Measurements from ENCODE around the gene ANKRD65. TPM values are rescaled to one million over a fixed set of nuclear protein-coding genes. Genes with fewer than 3 reads are reported as not detected.

The ANKRD65 gene
- total RNA-seq, 1 experiment from 2014 or later = not detected

DNA sequence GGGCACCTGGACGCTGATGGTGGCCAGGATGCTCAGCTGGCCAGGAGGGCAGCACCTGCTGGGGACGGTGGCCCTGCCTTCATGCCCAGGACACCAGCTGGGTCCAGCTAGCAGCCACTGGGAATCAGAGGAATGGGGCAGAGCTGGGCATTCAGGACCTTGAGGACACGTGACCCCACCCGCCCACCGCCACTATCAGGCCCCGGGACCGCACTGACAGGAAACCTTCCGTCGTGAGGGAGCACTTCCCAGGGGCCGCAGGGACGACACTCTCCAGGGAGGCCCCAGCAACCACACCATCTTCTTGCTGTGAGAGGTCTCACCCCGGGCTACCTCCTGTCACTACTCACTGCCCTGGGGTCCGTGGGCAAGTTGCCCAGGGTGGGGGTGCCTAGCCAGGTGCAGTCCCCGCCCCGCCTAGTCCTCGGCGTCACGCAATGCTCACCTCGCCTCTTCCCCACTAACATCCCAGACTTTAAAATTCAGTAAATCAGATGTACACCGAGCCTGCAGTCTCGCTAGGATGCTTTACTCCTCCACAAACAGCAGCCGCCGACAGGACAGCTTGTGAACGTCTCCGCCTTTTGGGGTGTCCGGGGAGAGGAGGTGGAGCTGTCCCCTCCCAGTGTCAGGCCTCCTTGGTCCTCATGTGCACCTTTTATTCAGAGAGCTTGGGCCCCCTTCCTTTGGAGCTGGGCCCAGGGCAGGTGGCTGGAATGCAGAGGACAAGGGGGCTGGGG is 19.4 kb upstream of the ANKRD65 start:
- no peaks in the 10 kb centered on the region for H3K9me3 Mint-ChIP-seq (ENCODE audit: low read depth, unreplicated experiment)
- BruUV-seq (replicated peaks) = TSS peak; percentile 52
- CTCF ChIA-PET = interaction anchor here (0.6 kb wide), 1 partner anchor 131 kb away, joined by 3 read pairs; no protein-coding TSS in a partner anchor
- peaks cover 52% of the 10 kb centered on the region for H3K36me3 Mint-ChIP-seq (ENCODE audit: insufficient read depth, unreplicated experiment)
- DNase-seq = no peak
- H3K4me1 Mint-ChIP-seq (ENCODE audit: low read depth, unreplicated experiment) = no peaks in the 10 kb centered on the region
- no peak overlapping the region for H3K27ac Mint-ChIP-seq (ENCODE audit: unreplicated experiment)
- no peaks in the 10 kb centered on the region for H3K27me3 Mint-ChIP-seq (ENCODE audit: unreplicated experiment)
- H3K4me3 Mint-ChIP-seq (ENCODE audit: low read depth, unreplicated experiment) = no peak overlapping the region
- TF ChIP-seq CTCF (IDR thresholded peaks at IDR 0.05; ENCODE audit: unreplicated experiment) = no peak
- intact Hi-C loops (cut with micrococcal nuclease; ENCODE audit: unreplicated experiment) = no loop called here

- CTCF ChIA-PET = no interaction called here
- BruUV-seq (replicated peaks) = no TSS peak
- intact Hi-C loops (cut with micrococcal nuclease; ENCODE audit: unreplicated experiment) = no loop called here
- no peak overlapping the region for H3K27ac Mint-ChIP-seq (ENCODE audit: unreplicated experiment)
- no peak overlapping the region for H3K4me3 Mint-ChIP-seq (ENCODE audit: low read depth, unreplicated experiment)
- H3K4me1 Mint-ChIP-seq (ENCODE audit: low read depth, unreplicated experiment) = no peaks in the 10 kb centered on the region
- no peak for DNase-seq
- no peaks in the 10 kb centered on the region for H3K27me3 Mint-ChIP-seq (ENCODE audit: unreplicated experiment)
- H3K9me3 Mint-ChIP-seq (ENCODE audit: low read depth, unreplicated experiment) = no peaks in the 10 kb centered on the region
- peaks cover 59% of the 10 kb centered on the region for H3K36me3 Mint-ChIP-seq (ENCODE audit: insufficient read depth, unreplicated experiment)
- no peak for TF ChIP-seq CTCF (IDR thresholded peaks at IDR 0.05; ENCODE audit: unreplicated experiment)
Measured at GRCh38 chr1:1439546-1440261, 18.6 kb upstream of the ANKRD65 start.

- no peak overlapping the region for H3K27ac Mint-ChIP-seq (ENCODE audit: unreplicated experiment)
- no TSS peak for BruUV-seq (replicated peaks)
- intact Hi-C loops (cut with micrococcal nuclease; ENCODE audit: unreplicated experiment) = no loop called here
- H3K36me3 Mint-ChIP-seq (ENCODE audit: insufficient read depth, unreplicated experiment) = peaks cover 58% of the 10 kb centered on the region
- H3K9me3 Mint-ChIP-seq (ENCODE audit: low read depth, unreplicated experiment) = no peaks in the 10 kb centered on the region
- no peaks in the 10 kb centered on the region for H3K4me1 Mint-ChIP-seq (ENCODE audit: low read depth, unreplicated experiment)
- DNase-seq = no peak
- CTCF ChIA-PET = interaction anchor here (1.3 kb wide), 1 partner anchor 40 kb away, joined by 3 read pairs; the partner anchor contains the start of gene CCNL2
- no peaks in the 10 kb centered on the region for H3K27me3 Mint-ChIP-seq (ENCODE audit: unreplicated experiment)
- no peak for TF ChIP-seq CTCF (IDR thresholded peaks at IDR 0.05; ENCODE audit: unreplicated experiment)
- peak overlapping the region; percentile 77 for H3K4me3 Mint-ChIP-seq (ENCODE audit: low read depth, unreplicated experiment)
Measured at GRCh38 chr1:1438531-1439381, 17.7 kb upstream of the ANKRD65 start.

GRCh38 chr1:1437904-1438376 is 16.9 kb upstream of the ANKRD65 start:
- no TSS peak for BruUV-seq (replicated peaks)
- intact Hi-C loops (cut with micrococcal nuclease; ENCODE audit: unreplicated experiment) = no loop called here
- Mint-ChIP-seq H3K4me3 (ENCODE audit: low read depth, unreplicated experiment) (peak overlapping the region; percentile 77), H3K27ac (ENCODE audit: unreplicated experiment) (no peak overlapping the region), H3K36me3 (ENCODE audit: insufficient read depth, unreplicated experiment) (peaks cover 61% of the 10 kb centered on the region), H3K9me3 (ENCODE audit: low read depth, unreplicated experiment) (no peaks in the 10 kb centered on the region), H3K27me3 (ENCODE audit: unreplicated experiment) (no peaks in the 10 kb centered on the region), H3K4me1 (ENCODE audit: low read depth, unreplicated experiment) (no peaks in the 10 kb centered on the region)
- no peak for TF ChIP-seq CTCF (IDR thresholded peaks at IDR 0.05; ENCODE audit: unreplicated experiment)
- CTCF ChIA-PET = interaction anchor here (1.3 kb wide), 1 partner anchor 39 kb away, joined by 3 read pairs; the partner anchor contains the start of gene CCNL2
- DNase-seq = peak; percentile 83
